SU-DHL-6 (cell line): Measurements from ENCODE around the gene APBB2.

ENCODE experiments used
- EZH2phosphoT487 ChIP-seq: fragments of 200-600 bp; sonication (generic), shearing (Covaris generic); conservative IDR thresholded peaks from 2 replicates; pipeline ENCODE4 v1.6.1; 2018; ENCODE audit warnings: mild to moderate bottlenecking, antibody characterized with exemption, low read length, moderate library complexity, mixed read lengths
- TF ChIP-seq, protein P1 (sequence below): fragments of 200-600 bp; sonication (generic); IDR thresholded peaks from one replicate; pipeline ENCODE4 v1.5.1; 2017; ENCODE audit warnings: antibody characterized with exemption, mild to moderate bottlenecking, low read length, moderate library complexity; ENCODE audit not compliant: insufficient read depth, poor library complexity, severe bottlenecking

GRCh38 chr4:41122775-41123174 lies 91.6 kb downstream of the APBB2 start:
- TF ChIP-seq, protein P1, sequence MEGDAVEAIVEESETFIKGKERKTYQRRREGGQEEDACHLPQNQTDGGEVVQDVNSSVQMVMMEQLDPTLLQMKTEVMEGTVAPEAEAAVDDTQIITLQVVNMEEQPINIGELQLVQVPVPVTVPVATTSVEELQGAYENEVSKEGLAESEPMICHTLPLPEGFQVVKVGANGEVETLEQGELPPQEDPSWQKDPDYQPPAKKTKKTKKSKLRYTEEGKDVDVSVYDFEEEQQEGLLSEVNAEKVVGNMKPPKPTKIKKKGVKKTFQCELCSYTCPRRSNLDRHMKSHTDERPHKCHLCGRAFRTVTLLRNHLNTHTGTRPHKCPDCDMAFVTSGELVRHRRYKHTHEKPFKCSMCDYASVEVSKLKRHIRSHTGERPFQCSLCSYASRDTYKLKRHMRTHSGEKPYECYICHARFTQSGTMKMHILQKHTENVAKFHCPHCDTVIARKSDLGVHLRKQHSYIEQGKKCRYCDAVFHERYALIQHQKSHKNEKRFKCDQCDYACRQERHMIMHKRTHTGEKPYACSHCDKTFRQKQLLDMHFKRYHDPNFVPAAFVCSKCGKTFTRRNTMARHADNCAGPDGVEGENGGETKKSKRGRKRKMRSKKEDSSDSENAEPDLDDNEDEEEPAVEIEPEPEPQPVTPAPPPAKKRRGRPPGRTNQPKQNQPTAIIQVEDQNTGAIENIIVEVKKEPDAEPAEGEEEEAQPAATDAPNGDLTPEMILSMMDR: no peak
- no peak for TF ChIP-seq EZH2phosphoT487
